GM12878 (cell line): Measurements from ENCODE around the gene USF1. TPM values are rescaled to one million over a fixed set of nuclear protein-coding genes. Genes with fewer than 3 reads are reported as not detected.
A peak's percentile ranks its signal among the peaks of the same experiment; 100 is the strongest.
"Not testable (repeated sequence)": the region's sequence is repeated elsewhere in the genome, so short reads cannot be mapped to it uniquely, and the experiment has no call there.

Source experiments
- ATAC-seq: fragments of 200-7000 bp; cut with Tn5 transposase; 3 replicates; pipeline ENCODE4 v1.9.1; 2020; ENCODE audit warnings: mild to moderate bottlenecking, moderate library complexity
- BruUV-seq: library from RNA; stranded (reverse); fragments of 400-500 nt; replicated peaks from 2 replicates; lab custom pipeline; 2021; lab: Mats Ljungman, UMichigan
- CTCF ChIA-PET: fragments of 300-600 bp; sonication (Branson Sonifier 250); formaldehyde crosslinking; extraction: SDS; loops from one replicate; lab custom pipeline; 2021; ENCODE audit warnings: inconsistent platforms; lab: Yijun Ruan, JAX
- POLR2A ChIA-PET: fragments of 350-600 bp; formaldehyde crosslinking; extraction: SDS; loops from one replicate; lab custom pipeline; 2021; ENCODE audit warnings: inconsistent platforms; lab: Charles Lee
- RAD21 ChIA-PET: fragments of 300-600 bp; sonication (Branson Sonifier 250); formaldehyde crosslinking; loops from one replicate; lab custom pipeline; 2023; ENCODE audit warnings: antibody characterized with exemption; ENCODE audit not compliant: unreplicated experiment; lab: Charles Lee
- SMC1A ChIA-PET: fragments of 300-600 bp; sonication (Branson Sonifier 250); formaldehyde crosslinking; loops from one replicate; lab custom pipeline; 2023; ENCODE audit not compliant: unreplicated experiment, uncharacterized antibody; lab: Charles Lee
- DNase-seq: peaks from one replicate; pipeline ENCODE4 v3.0.0-alpha.2; 2011; ENCODE audit warnings: low read depth, low spot score
- FAIRE-seq: peaks from 3 replicates; lab custom pipeline; 2011; peaks lifted over from hg19 to GRCh38; lab: Jason Lieb, UNC
- H2AFZ ChIP-seq: 2 replicates; pipeline ENCODE4 v1.6.0; 2011; ENCODE audit warnings: low read depth, low read length, control low read depth; ENCODE audit not compliant: control insufficient read depth
- H3K27ac ChIP-seq: 2 replicates; pipeline ENCODE4 v1.5.1; 2011; ENCODE audit warnings: control low read depth; ENCODE audit not compliant: control insufficient read depth, insufficient read depth
- H3K27me3 ChIP-seq, 2 experiments: replicated peaks in 1 of 2; 2 replicates each; pipeline versions ENCODE4 v1.6.0 to v1.6.1; 2011; ENCODE audit warnings: low read length in 1 of 2; ENCODE audit not compliant: control insufficient read depth in 2 of 2, insufficient read depth in 2 of 2
- H3K36me3 ChIP-seq, 2 experiments: 2 replicates each; pipeline ENCODE4 v1.5.1; 2011; ENCODE audit warnings: low read length in 1 of 2; ENCODE audit not compliant: control insufficient read depth in 2 of 2, insufficient read depth in 2 of 2
- H3K4me1 ChIP-seq: 2 replicates; pipeline ENCODE4 v1.6.1; 2011; ENCODE audit warnings: mild to moderate bottlenecking, low read length, moderate library complexity, mixed read lengths; ENCODE audit not compliant: control insufficient read depth, insufficient read depth
- H3K4me2 ChIP-seq: 2 replicates; pipeline ENCODE4 v1.6.0; 2011; ENCODE audit warnings: control low read depth; ENCODE audit not compliant: control insufficient read depth, insufficient read depth
- H3K4me3 ChIP-seq: fragments of 200-600 bp; sonication (generic); 2 replicates; pipeline ENCODE4 v1.5.1; 2016
- H3K79me2 ChIP-seq: 2 replicates; pipeline ENCODE4 v1.6.0; 2011; ENCODE audit warnings: low read length; ENCODE audit not compliant: control insufficient read depth, insufficient read depth
- H3K9ac ChIP-seq: 2 replicates; pipeline ENCODE4 v1.8.0; 2011; ENCODE audit warnings: low read length, control low read depth, mixed read lengths; ENCODE audit not compliant: control insufficient read depth, insufficient read depth
- H3K9me3 ChIP-seq: replicated peaks from 3 replicates; pipeline ENCODE4 v1.5.1; 2011; ENCODE audit warnings: mild to moderate bottlenecking, low read length; ENCODE audit not compliant: control insufficient read depth, insufficient read depth
- H4K20me1 ChIP-seq: 2 replicates; pipeline ENCODE4 v1.6.0; 2011; ENCODE audit not compliant: control insufficient read depth, insufficient read depth
- CEBPB ChIP-seq, 2 experiments: fragments of 150-350 bp in 1 of 2; IDR thresholded peaks; 2 replicates each; pipeline ENCODE4 v1.6.1; 2012 to 2014; ENCODE audit warnings: low read depth in 2 of 2, low read length in 2 of 2, borderline replicate concordance in 1 of 2, inconsistent platforms in 1 of 2
- CHD4 ChIP-seq: fragments of 200-600 bp; sonication (generic); IDR thresholded peaks from 2 replicates; pipeline ENCODE4 v1.6.1; 2016; ENCODE audit warnings: mild to moderate bottlenecking
- ESRRA ChIP-seq: IDR thresholded peaks from 2 replicates; pipeline ENCODE4 v1.6.1; 2012; ENCODE audit warnings: mild to moderate bottlenecking, low read length, improper control_type of control experiment
- IKZF2 ChIP-seq, 2 experiments: fragments of 450-650 bp; IDR thresholded peaks; 2 replicates each; pipeline ENCODE4 v1.6.1; 2017; ENCODE audit warnings: mild to moderate bottlenecking in 2 of 2, moderate library complexity in 2 of 2
- MEF2B ChIP-seq: fragments of 450-650 bp; IDR thresholded peaks from 2 replicates; pipeline ENCODE4 v1.6.1; 2018; ENCODE audit warnings: mild to moderate bottlenecking, moderate library complexity; ENCODE audit not compliant: partially characterized antibody, poor library complexity, severe bottlenecking
- MTA2 ChIP-seq: fragments of 450-650 bp; IDR thresholded peaks from 2 replicates; pipeline ENCODE4 v1.6.1; 2016; ENCODE audit warnings: low read depth, mild to moderate bottlenecking, moderate library complexity
- NFYA ChIP-seq: IDR thresholded peaks from 2 replicates; pipeline ENCODE4 v1.6.1; 2011; ENCODE audit warnings: low read depth, mild to moderate bottlenecking, low read length, improper control_type of control experiment, borderline replicate concordance
- NR2C1 ChIP-seq: fragments of 450-650 bp; IDR thresholded peaks from 2 replicates; pipeline ENCODE4 v1.6.1; 2017; ENCODE audit warnings: antibody characterized with exemption, mild to moderate bottlenecking, moderate library complexity
- PAX5 ChIP-seq: IDR thresholded peaks from 2 replicates; pipeline ENCODE4 v1.6.1; 2011; ENCODE audit warnings: low read depth, low read length, borderline replicate concordance
- PKNOX1 ChIP-seq: fragments of 450-650 bp; IDR thresholded peaks from 2 replicates; pipeline ENCODE4 v1.6.1; 2016; ENCODE audit warnings: mild to moderate bottlenecking
- RAD51 ChIP-seq: fragments of 450-650 bp; IDR thresholded peaks from 2 replicates; pipeline ENCODE4 v1.6.1; 2016; ENCODE audit warnings: moderate library complexity, mild to moderate bottlenecking, inconsistent platforms
- RFX5 ChIP-seq: IDR thresholded peaks from 2 replicates; pipeline ENCODE4 v1.6.1; 2011; ENCODE audit warnings: low read depth, low read length, improper control_type of control experiment
- SIX5 ChIP-seq: IDR thresholded peaks from 2 replicates; pipeline ENCODE4 v1.6.1; 2011; ENCODE audit warnings: mild to moderate bottlenecking, low read depth, low read length, moderate library complexity; ENCODE audit not compliant: severe bottlenecking
- SPI1 ChIP-seq: IDR thresholded peaks from 2 replicates; pipeline ENCODE4 v1.6.1; 2011; ENCODE audit warnings: low read depth, mild to moderate bottlenecking, low read length, moderate library complexity, borderline replicate concordance; ENCODE audit not compliant: insufficient read depth
- WRNIP1 ChIP-seq: IDR thresholded peaks from 2 replicates; pipeline ENCODE4 v1.6.1; 2011; ENCODE audit warnings: low read depth, low read length, improper control_type of control experiment, borderline replicate concordance
- ZNF217 ChIP-seq: fragments of 450-650 bp; IDR thresholded peaks from 2 replicates; pipeline ENCODE4 v1.6.1; 2017; ENCODE audit warnings: antibody characterized with exemption, mild to moderate bottlenecking
- WGBS: methylation state at CpG from one replicate; pipeline ENCODE4 v1.1.6; 2016; ENCODE audit warnings: low lambda C conversion rate; ENCODE audit not compliant: insufficient replicate concordance, insufficient coverage; ENCODE audit errors: missing lambda C conversion rate; 5-methylcytosine and 5-hydroxymethylcytosine counted together
- in situ Hi-C: fragments of 300-500 bp; cut with MboI; formaldehyde crosslinking; loops from 9 replicates; pipeline ENCODE4 v1.14.3; 2018; ENCODE audit warnings: mixed read lengths
- intact Hi-C: fragments of 100-400 bp; cut with micrococcal nuclease; formaldehyde crosslinking; loops from one replicate; pipeline ENCODE4 v1.14.2; 2022; ENCODE audit not compliant: unreplicated experiment
- polyA plus RNA-seq, 11 experiments: library from polyadenylated mRNA; depleted of rRNA in 4 of 11; unstranded in 6 of 11; stranded (reverse) in 5 of 11; fragments of >200 nt; fragmentation: Nextera tagmentation in 4 of 11; fragmentation: Illumina TruSeq in 1 of 11; extraction: Ambion mirVana in 4 of 11; extraction: Trizol in 1 of 11; gene quantifications; 1 replicate in 1 of 11; 2 replicates in 10 of 11; pipeline versions ENCODE4 v1.2.1 to v1.2.3, GENCODE V29; 2011 to 2016; ENCODE audit warnings: inconsistent platforms in 2 of 11, missing spikeins in 2 of 11, low read depth in 1 of 11
- total RNA-seq, 4 experiments: library from RNA; depleted of rRNA in 3 of 4; stranded (reverse); fragments of >200 nt in 3 of 4; fragmentation: Illumina TruSeq in 1 of 4; extraction: Trizol in 1 of 4; gene quantifications; 2 replicates each; pipeline versions ENCODE4 v1.2.1 to v1.2.3, GENCODE V29; 2013 to 2021

The USF1 gene
- total and polyA plus RNA-seq, 10 of the 15 experiments (the other 5 are each of a cell fraction or from before 2014, with no cell fraction given), result 9.4 to 92.1 (median 53.5) TPM

- ChIA-PET RAD21 (interaction anchor here (0.9 to 4.4 kb wide), 9 partner anchors 11 to 78 kb away, joined by 3 to 40 read pairs (median 4); partner anchors contain the start of genes ARHGAP30, KLHDC9, TSTD1 and USF1), CTCF (interaction anchor here (0.9 to 2.6 kb wide), 11 partner anchors 14 to 78 kb away, joined by 3 to 13 read pairs (median 4); partner anchors contain the start of genes ARHGAP30 and USF1), POLR2A (interaction anchor here (0.5 to 2.8 kb wide), 12 partner anchors 12 to 265 kb away, joined by 3 to 36 read pairs (median 3); partner anchors contain the start of genes ARHGAP30, TSTD1 and USF1), SMC1A (interaction anchor here (0.6 to 4.2 kb wide), 10 partner anchors 19 to 183 kb away, joined by 3 to 23 read pairs (median 3); partner anchors contain the start of genes ARHGAP30 and KLHDC9)
- H3K36me3 ChIP-seq, BruUV-seq, H3K27ac ChIP-seq, in situ Hi-C loops, H3K9me3 ChIP-seq, H4K20me1 ChIP-seq, ATAC-seq, FAIRE-seq, DNase-seq, H3K27me3 ChIP-seq, H3K9ac ChIP-seq, intact Hi-C loops, H2AFZ ChIP-seq: not testable (repeated sequence)
- peak; percentile 7; the same call in 1 of the 2 replicates for TF ChIP-seq SPI1
- peaks cover 37% of the 10 kb centered on the region for H3K79me2 ChIP-seq
- WGBS, result 94% methylated on average over 15 of the region's 15 CpGs
- H3K4me3 ChIP-seq, result peak overlapping the region; percentile 75
- H3K4me2 ChIP-seq, result peak overlapping the region; percentile 88
- H3K4me1 ChIP-seq, result peaks cover 23% of the 10 kb centered on the region
These were observed 26.6 kb downstream of the USF1 start for GRCh38 chr1:161019111-161019660.

- Histone ChIP-seq H3K27me3 (no peaks in the 10 kb centered on the region), H2AFZ (no peak overlapping the region), H4K20me1 (no peaks in the 10 kb centered on the region), H3K79me2 (peaks cover 42% of the 10 kb centered on the region), H3K4me1 (peaks cover 27% of the 10 kb centered on the region), H3K9ac (no peak overlapping the region; the same call in 1 of the 2 replicates), H3K36me3 (no peaks in the 10 kb centered on the region), H3K4me2 (peak overlapping the region; percentile 64), H3K27ac (peak overlapping the region; percentile 18; the same call in 1 of the 2 replicates), H3K4me3 (peak overlapping the region; percentile 28), H3K9me3 (no peaks in the 10 kb centered on the region)
- ChIA-PET CTCF (interaction anchor here (0.9 to 2.1 kb wide), 13 partner anchors 14 to 79 kb away, joined by 3 to 9 read pairs (median 3); partner anchors contain the start of genes ITLN2 and USF1), SMC1A (interaction anchor here (0.7 to 4.2 kb wide), 11 partner anchors 11 to 182 kb away, joined by 3 to 23 read pairs (median 4); partner anchors contain the start of genes ARHGAP30 and KLHDC9), RAD21 (interaction anchor here (0.9 to 4.4 kb wide), 9 partner anchors 10 to 51 kb away, joined by 3 to 40 read pairs (median 4); partner anchors contain the start of genes ARHGAP30 and USF1), POLR2A (interaction anchor here (0.7 to 2.1 kb wide), 8 partner anchors 14 to 260 kb away, joined by 3 to 13 read pairs (median 4); partner anchors contain the start of genes ARHGAP30 and TSTD1)
- no peak for FAIRE-seq
- intact Hi-C loops, result no loop called here
- in situ Hi-C loops, result no loop called here
- no TSS peak for BruUV-seq
- WGBS, result 100% methylated on average over 1 of the region's 1 CpG
- no peak for DNase-seq
- no peak for ATAC-seq
- TF ChIP-seq RAD51 (no peak), NFYA (no peak), MTA2 (no peak), PAX5 (no peak), CEBPB (IDR thresholded peaks at IDR 0.05; ENCODE audit: borderline replicate concordance in 1 of 2, low read depth in 2 of 2, low read length in 2 of 2) (no peak), SIX5 (no peak), PKNOX1 (no peak), CHD4 (no peak), ESRRA (no peak), RFX5 (no peak), NR2C1 (no peak), WRNIP1 (no peak), IKZF2 (IDR thresholded peaks at IDR 0.05) (no peak), ZNF217 (no peak), MEF2B (no peak)
These were observed 27.2 kb downstream of the USF1 start for GRCh38 chr1:161018631-161018930.
